Left renal pelvis (tissue), 4 donors: Measurements from ENCODE around the gene DNAAF8. TPM values are rescaled to one million over a fixed set of nuclear protein-coding genes. Genes with fewer than 3 reads are reported as not detected.

Experiments
- DNase-seq, 4 donors: peaks; one replicate each; pipeline ENCODE4 v3.0.0-alpha.2; 2013; ENCODE audit warnings: low read depth in 4 of 4, low spot score in 3 of 4
- polyA plus RNA-seq, 4 donors: library from polyadenylated mRNA; unstranded; fragments of 120-200 nt; gene quantifications; one replicate each; pipeline ENCODE4 v1.2.1, GENCODE V29; 2013; ENCODE audit not compliant: insufficient read length in 4 of 4

The DNAAF8 gene
- 1 to 10 TPM in 3 of 4 donors, under 1 TPM in 1; 0.86 to 2.3 (median 2.0) TPM for polyA plus RNA-seq

DNA sequence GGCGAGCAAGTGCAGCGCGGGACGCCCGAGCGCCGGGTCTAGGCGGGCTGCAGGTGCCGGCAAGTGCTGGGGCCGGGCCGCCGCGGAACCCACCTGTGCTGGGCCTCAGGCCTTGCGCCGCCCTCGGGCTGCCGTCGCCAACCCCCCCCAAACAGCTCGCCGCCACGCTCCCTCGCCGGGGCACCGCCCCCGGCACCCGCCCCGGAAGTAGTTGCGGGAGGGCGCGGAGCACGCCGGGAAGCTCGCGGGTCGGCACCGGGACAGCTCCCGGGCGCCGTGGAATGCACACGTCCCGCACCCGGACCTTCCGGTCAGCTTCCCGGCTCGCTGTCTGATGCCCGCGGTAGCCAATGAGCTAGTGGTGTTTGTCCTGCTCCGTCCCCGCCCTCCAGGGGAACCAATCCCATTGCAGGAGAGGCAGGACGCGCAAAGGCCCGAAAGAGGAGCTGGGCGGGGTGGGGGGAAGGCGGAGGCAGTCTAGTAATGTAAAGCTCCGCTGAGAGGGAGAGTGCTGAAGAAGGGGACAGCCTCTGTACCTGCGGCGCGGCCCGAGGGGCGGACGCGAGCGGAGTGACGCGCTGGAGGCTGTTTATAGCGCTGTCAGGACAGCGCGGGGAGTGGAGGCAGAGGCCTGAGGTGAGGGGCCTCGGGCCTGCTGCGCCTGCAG, at the start of gene DNAAF8, which contains the start of gene ANKS3:
Gene DNAAF8, plus strand, starts transcription at position 475 of the 667 bp plus-strand sequence. CDS start 1,978 bp downstream, outside the sequence.
Gene ANKS3, minus strand, starts transcription at position 209 of the 667 bp plus-strand sequence. CDS start 4,122 bp downstream, outside the sequence.
- peak; percentile 82 to 92 (median 87) for DNase-seq

DNA sequence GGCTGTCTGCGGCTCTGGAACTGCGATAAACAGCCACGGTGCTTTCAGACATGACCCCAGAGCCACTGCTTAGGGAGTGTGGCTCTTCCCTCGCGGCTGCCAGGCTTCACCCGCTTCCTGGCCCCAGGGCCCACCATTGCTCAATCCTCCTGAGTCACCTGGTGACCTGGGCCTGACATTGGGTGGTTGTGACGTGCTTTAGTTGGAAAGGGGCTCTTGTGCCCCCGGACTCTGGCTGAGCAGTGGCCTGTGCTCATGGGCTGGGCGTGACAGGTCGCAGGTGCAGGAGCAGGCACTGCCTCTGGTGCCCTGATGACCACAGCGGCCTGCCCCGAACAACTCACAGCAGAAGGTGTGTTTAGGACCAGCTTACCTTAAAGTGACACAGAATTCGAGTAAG, 49.6 kb upstream of the DNAAF8 start:
- DNase-seq = no peak

- no peak for DNase-seq
Observed at GRCh38 chr16:4685292-4685691, 49.0 kb upstream of the DNAAF8 start.

DNA sequence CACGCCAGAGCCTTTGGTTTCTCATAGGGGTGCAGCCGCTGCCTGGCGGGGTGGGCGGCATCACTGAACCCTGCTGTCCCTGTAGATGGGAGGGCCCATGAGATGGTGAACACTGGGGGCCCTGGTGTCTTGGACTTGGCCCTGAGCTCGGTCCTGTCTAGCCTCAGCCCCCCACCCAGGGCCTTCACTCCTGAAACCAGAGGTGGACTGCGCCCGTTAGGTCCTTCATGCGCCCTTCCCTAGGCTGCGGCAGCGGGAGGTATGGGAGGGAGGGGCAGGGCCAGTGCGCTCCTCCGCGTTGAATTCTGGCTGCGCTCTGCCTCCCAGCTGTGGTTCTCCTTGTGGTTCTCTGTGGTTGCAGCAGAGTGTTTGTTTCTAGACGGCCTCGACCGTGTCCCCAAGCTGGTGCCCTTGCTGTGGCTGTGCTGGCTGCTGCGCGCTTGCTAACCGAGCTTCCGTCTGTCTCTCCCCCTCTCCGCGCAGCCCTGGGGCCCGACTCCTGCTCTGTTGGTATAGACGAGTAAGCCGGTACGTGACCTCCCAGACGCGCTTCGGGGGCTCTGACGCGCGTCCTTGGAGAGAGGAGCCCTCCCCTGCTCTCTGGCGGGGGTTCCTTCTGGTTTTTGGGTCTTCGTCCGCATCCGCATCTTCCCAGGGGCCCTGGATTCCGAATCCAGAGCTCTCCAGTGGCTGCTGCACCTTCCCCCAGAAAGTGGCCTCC, 48.4 kb upstream of the DNAAF8 start:
- DNase-seq = no peak

DNA sequence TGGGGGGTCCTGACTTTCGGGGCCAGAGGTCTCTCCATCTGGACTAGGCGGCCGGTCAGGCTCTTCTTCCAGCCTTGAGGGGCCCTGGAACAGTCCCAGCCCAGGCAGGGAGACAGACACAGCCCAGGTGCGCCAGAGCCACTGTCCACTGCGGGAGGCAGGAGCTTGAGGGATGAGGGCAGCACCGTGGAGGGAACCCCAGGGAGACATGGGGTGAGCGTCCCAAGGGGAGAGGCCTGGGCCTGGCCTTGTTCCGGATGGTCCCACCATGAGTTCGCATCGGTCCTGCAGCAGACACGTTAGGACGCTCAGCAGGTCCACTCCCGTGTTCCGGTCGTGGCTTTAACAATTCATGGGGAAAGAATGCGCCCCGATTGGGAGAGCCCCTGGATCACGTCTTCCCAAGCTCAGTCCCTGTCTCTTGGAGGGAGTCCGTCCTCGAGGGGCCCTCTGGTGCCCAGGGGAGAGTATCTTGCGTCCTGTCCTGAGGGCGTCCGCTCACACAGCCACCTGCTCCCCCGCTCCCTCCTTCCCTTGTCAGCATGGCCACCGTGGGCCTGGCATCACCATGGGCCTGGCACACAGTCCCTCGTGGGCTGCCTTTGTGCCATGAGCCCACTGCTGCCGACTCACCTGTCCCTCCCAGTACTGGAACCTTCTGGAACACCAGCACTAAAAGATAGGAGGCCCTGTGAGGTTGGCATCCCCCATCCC, 47.7 kb upstream of the DNAAF8 start:
- no peak for DNase-seq

GRCh38 chr16:4687416-4687815, 46.9 kb upstream of the DNAAF8 start:
- no peak for DNase-seq

DNA sequence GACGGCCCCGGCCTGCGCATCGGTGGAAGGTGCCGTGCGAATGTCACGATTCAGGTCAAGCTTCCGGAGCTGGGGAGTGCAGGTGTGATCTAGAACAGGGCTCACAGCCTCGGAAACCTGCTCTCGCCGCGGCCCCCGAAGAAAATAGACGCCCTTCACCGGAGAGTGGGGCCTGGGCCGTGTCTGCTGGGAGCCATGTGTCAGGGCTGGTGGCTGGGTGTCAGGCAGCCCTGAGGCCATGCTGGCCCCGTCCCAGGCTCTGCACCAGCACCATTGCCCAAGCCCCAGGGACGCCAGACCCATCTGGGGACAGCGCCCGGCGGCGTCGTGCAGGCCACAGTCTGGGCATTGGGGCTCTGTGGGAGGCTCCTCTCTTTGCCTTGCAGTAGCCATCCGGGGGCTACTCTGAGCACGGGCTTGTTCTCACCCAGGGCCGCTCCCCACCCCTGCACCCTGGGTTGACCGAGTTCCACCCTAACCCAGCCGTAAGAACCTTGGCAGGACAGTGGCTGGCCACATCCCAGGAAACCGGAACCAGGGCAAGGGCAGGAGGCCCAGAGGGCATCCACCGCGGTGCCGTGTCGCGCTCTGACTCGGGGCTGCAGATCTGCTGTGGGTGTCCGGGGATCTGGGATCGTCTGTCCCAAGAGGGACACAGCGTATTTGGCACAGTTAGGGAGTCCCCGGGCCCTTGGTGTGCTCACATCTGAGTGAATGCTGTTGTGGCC, 46.2 kb upstream of the DNAAF8 start:
- no peak for DNase-seq

DNA sequence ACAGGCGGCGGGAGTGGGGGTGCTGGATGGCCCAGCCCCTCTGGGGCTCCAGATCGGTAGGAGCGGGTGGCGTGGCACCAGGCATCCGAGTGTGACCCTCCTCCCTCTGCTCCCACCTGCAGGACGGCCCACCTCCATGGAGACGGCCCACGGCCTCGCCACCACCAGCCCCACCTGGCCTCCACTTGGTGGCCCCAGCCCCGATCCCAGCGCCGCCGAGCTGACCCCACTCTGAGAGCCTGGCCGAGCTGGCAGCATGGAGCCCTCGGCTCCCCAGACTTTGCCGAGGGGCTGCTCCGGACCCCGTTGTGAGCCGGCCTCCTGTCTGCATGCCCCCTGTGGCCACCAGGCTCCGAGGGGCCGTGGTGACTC, 45.7 kb upstream of the DNAAF8 start:
- no peak for DNase-seq

DNA sequence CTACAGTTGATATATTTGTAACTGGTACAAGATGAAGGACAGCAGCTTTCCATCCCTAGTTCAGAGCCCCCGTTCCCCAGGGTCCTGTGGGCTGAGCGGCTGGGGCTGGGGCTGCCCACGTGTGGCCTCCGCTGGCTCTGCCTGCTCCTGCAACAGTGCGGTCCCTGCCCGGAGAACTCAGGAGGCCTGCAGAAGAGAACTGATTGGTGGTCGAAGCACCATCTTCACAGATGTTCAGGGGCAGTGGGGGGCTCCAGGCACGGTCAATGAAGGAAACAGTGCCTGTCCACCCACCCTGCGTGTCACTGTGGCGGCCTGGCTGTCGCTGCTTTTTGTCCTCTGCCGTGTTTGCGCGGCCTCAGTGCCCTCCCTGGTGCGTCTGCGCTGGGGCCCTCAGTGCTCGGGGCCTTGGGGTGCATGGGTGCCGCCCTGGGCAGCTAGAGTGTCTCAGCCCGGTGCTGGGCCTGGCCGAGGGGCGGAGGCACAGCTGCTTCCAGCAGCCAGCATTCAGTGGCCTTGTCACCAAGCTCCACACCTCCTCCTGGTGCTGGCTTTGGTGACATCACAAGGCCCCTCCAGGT, 45.2 kb upstream of the DNAAF8 start:
- no peak for DNase-seq

DNA sequence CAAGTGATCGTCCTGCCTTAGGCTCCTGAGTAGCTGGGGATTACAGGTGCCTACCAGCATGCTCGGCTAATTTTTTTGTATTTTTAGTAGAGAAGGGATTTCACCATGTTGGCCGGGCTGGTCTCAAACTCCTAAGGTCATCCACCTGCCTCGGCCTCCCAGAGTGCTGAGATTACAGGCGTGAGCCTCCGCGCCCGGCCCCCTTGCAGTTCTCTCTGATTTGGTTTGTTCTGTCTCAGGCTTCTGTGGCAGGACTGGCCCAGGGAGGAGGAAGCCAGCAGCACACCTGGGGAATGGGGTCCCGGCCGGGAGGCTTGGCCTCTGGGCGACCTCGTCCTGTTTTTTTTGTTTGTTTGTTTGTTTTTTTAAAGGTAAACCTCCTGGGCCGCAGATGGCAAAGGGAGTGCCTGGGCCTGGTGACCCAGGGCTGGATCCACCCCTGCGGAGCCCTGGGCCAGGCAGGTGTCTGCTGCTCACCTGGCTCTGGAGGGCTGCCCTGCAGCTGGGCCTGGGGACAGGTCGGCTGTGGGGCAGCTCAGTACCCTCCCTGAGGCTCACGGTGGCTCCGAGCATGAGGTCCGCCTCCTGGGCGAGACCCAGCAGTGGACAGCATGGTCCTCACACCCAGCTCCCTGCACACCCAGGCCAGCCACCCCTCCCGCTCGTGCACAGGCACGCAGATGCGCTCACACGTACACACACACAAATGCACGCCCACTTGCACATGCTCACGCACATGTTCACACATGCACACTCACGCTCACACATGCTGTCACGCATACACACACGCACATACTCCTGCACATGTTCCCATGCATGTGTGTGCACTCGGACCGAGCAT, 44.3 kb upstream of the DNAAF8 start:
- no peak for DNase-seq

DNA sequence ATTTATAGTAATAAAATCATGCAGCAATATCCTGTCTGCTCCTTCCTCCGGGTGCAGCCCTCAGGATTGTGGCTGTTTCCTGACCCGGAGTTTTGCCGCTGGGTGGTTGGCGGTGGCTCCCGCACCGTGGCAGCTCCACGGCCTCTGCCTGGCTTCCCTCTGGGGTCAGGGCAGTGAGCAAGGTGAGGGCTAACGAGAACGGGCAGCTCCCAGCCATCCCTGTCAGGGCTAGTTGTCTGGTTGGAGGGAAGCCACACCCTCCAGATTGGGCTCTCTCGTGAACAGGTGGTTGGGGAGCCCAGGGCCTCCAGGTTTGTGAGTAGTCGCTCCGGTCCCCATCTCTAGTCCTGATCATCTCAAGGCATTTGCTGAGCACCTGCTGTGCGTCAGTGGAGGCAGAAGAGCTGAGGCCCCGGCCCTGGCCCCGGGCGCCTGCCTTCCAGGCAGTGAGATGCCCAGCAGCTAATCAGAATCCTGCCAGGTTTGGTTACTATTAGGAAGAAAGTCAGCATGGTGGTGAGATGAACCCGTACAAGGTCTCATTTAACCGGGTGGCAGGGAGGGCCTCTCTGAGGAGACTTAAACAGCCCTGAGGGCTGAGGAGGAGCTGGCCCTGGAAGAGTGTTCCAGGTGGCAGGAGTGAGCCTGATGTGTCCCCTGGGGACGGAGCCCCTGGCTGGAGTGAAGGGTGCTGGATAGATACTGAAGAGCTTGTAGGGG, 43.2 kb upstream of the DNAAF8 start:
- no peak for DNase-seq

- DNase-seq = no peak
Observed at GRCh38 chr16:4691666-4692412, 42.5 kb upstream of the DNAAF8 start.

DNA sequence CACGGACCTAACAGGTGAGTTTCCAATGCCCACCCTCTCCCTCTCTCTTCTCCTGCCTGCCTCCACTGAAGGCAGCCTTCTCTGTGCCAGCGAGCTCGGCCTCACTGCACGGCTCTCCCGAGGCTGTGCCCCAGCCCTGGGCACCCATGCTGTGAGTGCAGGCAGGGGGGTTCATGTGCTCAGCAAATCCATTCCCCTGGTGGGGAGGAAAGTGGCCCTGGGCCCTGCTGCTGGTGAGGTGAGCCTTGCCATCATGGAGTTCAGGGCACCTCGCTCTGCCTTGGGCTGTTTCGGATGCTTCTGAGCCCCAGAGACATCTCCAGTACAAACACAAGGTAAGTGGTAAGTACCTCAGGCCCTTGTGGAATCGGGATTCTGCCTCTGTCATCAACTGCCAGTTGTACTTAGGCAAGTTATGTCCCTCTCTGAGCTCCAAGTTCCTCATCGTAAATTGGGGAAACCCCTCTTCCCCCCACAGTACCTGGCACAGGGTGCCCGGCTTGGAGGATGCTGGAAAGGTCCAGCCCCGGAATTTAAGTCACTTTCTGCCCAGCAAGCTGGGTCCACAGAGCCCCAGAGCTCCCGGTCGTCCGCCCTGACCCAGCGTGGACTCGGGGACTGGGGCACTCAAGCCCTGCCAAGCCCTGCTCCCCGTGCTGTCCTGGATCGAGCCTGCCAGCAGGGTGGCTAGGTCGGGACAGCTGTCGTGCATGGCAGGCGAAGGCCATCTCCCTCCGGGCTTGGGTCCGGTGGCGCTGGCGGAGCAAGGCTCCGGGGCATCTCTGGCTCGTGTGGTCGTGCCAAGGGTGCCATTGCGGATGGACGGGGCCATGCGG, 41.7 kb upstream of the DNAAF8 start:
- DNase-seq = no peak

DNA sequence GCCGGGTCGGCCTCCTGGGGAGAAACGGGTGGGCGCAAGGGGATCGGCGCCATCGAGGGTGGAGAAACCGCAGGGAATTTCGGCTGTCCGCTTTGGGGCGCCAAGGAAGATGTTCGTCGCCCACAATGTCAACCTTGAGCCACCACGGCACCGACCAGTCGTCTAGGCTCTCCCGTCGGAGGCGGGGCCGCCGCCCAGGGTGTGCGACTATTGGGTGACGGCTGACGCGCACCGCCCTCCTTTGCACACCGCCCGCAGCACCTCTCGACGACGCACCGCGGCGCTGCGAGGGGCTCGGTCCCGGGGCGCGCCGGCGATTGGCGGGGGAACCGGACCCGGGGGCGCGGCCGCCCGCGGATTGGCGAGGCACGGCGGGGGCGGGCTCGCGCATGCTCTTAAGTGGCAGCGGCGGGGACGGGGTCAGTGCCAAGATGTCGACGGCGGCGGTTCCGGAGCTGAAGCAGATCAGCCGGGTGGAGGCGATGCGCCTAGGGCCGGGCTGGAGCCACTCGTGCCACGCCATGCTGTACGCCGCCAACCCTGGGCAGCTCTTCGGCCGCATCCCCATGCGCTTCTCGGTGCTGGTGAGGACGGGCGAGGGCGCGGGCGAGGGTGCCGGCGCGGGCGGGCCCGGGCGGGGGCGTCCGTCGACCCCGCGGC, 40.9 kb upstream of the DNAAF8 start, which contains the start of gene NUDT16L1:
Gene NUDT16L1, plus strand, starts transcription at position 267 of the 660 bp plus-strand sequence. Its CDS starts 165 bp downstream, at position 432.
- DNase-seq = peak; percentile 78 to 92 (median 89)

DNA sequence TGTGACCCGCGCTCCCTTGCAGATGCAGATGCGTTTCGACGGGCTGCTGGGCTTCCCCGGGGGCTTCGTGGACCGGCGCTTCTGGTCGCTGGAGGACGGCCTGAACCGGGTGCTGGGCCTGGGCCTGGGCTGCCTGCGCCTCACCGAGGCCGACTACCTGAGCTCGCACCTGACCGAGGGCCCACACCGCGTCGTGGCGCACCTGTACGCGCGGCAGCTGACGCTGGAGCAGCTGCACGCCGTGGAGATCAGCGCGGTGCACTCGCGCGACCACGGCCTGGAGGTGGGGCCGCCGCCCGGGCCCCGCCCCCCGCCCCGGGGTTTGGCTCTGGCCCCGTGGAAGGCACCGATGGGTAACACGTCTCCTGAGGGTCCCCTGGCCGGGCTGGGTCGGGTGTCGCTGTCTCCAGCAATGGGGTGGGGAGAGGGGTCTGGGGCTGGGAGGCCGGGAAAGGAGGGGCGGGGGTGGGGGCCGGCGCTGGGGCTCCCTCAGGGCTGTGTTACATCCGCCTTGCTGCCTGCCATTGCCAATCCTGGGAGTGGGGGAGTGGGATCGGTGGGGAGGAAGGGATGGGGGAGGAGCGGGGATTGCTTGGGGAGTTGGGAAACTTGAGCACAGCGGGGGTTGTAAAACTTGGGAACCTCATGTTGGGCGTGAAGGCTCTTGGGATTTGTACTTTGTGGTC, 40.2 kb upstream of the DNAAF8 start:
- peak in 1 of 4 donors; percentile 67 for DNase-seq
